GM18505 (cell line): Measurements from ENCODE around the gene PSMB2.

Experiments used
- ATAC-seq: cut with Tn5 transposase; IDR thresholded peaks from one replicate; pipeline ENCODE4 v1.9.1; 2021; ENCODE audit not compliant: unreplicated experiment
- POLR2A ChIP-seq: IDR thresholded peaks from 4 replicates; pipeline ENCODE4 v1.6.1; 2011; ENCODE audit warnings: borderline replicate concordance; ENCODE audit not compliant: insufficient read depth, insufficient read length; ENCODE audit errors: extremely low read depth

Gene PSMB2

DNA sequence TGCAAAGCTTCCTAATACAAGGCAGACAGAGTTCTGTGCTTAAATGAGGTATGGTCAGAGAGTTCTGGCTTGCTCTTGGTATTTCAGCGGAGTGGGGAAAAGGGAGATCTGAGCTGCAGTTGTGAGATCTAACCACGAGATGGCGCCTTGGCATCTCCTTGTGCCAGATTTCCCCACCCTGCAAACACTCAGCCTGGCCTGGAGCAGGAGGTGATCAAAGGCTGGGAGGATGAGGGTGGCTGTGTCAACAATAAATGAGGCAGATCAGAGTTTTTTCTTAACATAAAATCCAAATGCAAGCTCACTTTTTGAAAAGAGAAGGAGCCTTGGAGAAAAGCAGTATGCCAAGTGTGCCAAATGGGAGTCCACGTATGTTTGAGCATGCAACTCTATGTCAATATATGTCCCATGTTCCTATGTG is 72.3 kb downstream of the PSMB2 start:
- no peak for TF ChIP-seq POLR2A
- no peak for ATAC-seq

DNA sequence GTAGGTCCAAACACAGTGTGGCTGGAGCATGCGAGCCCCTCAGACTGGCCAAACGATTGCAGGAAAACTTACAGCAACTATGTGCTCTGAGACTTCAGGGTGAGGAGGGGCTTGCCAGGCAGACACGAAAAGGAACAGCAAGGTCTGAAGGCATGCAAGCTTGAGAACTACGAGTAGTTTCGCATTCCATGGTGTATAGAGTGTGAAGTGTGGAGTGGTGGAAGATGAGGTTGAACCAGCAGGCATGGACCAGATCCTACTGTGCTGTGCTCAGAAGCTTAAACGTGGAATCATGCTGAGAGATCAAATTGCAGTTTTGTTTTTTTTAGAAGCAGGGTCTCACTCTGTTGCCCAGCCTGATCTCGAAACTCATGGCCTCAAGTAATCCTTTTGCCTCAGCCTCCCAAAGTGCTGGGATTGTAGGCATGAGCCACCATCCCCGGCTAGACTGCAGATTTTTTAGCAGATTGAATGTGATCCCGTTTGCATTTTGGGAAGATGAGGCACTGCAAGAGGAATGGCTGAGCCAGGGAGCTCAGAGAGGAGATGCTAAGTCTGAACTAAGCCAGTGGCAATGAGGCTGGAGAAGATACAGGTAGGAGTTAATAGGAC is 73.3 kb downstream of the PSMB2 start:
- ATAC-seq: no peak

DNA sequence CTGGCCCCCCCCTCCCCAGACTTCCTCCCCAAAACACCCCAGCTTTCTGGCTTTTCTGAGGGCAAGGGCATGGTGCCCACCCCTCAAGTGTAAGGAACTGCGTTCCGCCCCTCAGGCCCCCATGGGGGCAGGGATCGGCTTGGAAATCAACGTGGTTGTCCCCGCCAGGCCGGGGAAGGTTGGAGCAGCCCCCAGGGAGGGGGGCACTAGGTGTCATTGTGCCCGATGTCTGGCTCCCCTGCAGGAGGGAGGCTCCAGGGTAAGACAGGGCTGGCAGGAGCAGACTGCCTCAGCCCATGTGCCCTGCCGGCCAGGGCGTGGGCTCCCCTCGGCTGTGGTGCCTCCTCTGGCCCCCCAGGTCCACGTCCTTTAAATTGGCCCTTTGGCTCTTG is 75.6 kb downstream of the PSMB2 start:
- ATAC-seq: no peak
- TF ChIP-seq POLR2A: no peak

More for the DNA sequence above, 73.3 kb downstream of the PSMB2 start:
- TF ChIP-seq POLR2A: no peak

DNA sequence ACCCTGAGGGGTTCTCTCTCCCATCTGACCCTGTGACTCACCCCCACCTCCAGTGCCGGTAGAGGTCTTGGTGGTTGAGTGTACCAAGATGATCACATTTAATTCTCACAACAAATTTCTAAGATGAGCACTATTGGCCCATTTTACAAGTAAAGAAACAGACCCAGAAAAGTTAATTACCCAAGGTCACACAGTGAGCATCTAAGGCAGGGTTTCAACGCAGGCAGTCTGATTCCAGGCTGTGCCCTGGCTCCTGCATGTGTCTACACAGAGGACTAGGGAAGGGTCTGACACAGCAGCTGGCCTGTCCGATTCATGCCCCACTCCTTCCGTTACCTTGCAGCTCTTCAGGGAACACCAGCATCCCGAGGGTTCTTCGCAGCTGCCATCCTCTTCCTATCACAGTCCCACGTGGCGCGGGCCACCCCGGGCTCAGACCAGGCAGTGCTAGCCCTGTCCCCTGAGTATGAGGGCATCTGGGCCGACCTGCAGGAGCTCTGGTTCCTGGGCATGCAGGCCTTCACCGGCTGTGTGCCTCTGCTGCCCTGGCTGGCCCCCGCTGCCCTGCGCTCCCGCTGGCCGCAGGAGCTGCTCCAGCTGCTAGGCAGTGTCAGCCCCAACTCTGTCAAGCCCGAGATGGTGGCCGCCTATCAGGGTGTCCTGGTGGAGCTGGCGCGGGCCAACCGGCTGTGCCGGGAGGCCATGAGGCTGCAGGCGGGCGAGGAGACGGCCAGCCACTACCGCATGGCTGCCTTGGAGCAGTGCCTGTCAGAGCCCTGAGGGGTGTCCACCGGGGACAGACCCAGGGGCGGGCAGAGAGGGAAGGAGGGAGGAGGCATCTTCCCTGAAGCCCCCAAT is 76.2 kb downstream of the PSMB2 start:
- TF ChIP-seq POLR2A: no peak
- ATAC-seq: no peak

- ATAC-seq: no peak
- TF ChIP-seq POLR2A: no peak
Measured at GRCh38 chr1:35564037-35564883, 77.1 kb downstream of the PSMB2 start.

DNA sequence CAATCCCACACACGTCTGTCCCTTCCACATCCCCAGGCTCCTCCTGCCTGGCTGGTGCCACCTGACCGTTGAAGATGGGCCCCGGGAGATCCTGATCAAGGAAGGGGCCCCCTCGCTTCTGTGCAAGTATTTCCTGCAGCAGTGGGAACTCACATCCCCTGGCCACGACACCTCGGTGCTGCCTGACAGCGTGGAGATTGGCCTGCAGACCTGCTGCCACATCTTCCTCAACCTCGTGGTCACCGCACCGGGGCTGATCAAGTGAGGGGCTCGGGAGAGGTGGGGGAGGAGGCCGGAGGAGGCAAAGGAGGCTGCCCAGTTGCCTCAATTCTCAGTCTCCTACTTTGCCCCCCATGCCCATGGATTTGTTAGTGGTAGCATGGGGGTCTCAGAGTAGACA is 78.2 kb downstream of the PSMB2 start:
- no peak for TF ChIP-seq POLR2A
- no peak for ATAC-seq

DNA sequence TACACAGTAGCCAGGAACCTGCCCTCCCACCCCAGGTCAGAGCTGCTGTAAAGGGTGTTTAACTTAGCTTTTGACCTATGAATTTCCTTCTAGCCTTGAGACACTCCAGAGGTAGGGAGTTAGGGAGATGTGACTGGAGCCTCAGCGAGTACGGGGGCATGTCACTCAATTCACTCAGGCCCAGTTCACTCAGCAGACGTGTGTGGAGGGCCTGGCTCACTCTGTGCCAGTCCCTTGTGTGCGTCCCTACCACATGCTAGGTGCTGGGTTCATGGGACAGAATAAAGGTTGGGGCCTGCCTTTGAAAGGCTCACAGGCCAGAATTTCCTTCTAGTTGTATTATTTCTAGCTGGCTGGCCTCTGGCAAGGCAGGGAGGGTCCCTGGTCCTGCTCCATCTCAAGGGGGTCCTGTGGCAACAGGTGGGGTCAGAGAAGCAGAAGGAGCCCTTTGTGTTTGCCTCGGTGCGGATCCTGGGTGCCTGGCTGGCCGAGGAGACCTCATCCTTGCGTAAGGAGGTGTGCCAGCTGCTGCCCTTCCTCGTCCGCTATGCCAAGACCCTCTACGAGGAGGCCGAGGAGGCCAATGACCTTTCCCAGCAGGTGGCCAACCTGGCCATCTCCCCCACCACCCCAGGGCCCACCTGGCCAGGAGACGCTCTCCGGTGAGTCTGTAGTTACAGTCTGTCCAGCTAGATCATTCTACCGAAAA is 79.2 kb downstream of the PSMB2 start:
- ATAC-seq: no peak
- TF ChIP-seq POLR2A: no peak

- no peak for ATAC-seq
- no peak for TF ChIP-seq POLR2A
Measured at GRCh38 chr1:35561297-35561971, 79.9 kb downstream of the PSMB2 start.

- ATAC-seq: no peak
Measured at GRCh38 chr1:35560256-35561225, 80.8 kb downstream of the PSMB2 start.

DNA sequence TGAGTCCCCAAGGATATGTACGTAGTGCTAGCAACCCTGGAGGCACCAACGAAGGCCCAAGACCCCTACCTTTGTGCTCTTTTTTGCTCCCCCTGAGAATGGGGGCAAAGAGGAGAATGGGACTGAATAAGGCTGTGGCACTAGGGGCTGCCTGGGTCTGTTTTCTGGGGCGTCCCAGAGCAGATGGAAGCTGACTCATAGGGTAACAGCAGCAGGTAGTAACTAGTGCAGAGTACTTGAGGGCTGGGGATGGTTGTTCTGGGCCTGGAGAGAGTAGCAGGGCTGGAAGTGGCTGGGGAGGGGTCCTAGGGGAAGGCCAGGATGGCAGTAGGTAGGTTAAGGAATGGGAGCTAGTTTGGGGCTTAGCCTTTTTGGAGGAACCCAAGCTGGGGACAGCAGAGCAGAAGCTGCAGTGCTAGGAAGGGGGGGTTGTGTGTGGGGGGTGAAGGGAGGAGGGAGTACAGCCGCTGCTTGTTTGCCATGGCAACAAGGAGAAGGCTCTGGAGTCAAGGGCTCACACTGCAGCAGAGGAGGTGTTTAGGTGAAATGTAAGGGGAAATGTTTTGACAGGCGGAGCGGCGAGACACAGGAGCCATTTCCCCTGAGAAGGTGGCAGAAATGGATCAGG is 81.9 kb downstream of the PSMB2 start:
- ATAC-seq: no peak
- TF ChIP-seq POLR2A: no peak

More at GRCh38 chr1:35560256-35561225, 80.8 kb downstream of the PSMB2 start:
- TF ChIP-seq POLR2A: no peak
